SK-N-SH (cell line): Measurements from ENCODE around the gene TOR1AIP1.

ENCODE experiments used
- MXI1 ChIP-seq: IDR thresholded peaks from 2 replicates; pipeline ENCODE4 v1.6.1; 2012; ENCODE audit warnings: mild to moderate bottlenecking, low read depth, low read length, improper control_type of control experiment
- NFIC ChIP-seq: IDR thresholded peaks from 2 replicates; pipeline ENCODE4 v1.4.0; 2012; ENCODE audit warnings: borderline replicate concordance
- POLR2AphosphoS5 ChIP-seq: IDR thresholded peaks from 2 replicates; pipeline ENCODE4 v1.6.1; 2012; ENCODE audit warnings: low read depth, low read length
- RAD21 ChIP-seq: IDR thresholded peaks from 2 replicates; pipeline ENCODE4 v1.6.1; 2012; ENCODE audit warnings: mild to moderate bottlenecking, low read length
- RCOR1 ChIP-seq: fragments of 150-350 bp; IDR thresholded peaks from 2 replicates; pipeline ENCODE4 v1.6.1; 2017; ENCODE audit warnings: antibody characterized with exemption, low read length
- RFX5 ChIP-seq: IDR thresholded peaks from 2 replicates; pipeline ENCODE4 v1.6.1; 2012; ENCODE audit warnings: mild to moderate bottlenecking, improper control_type of control experiment, low read length
- TEAD4 ChIP-seq: IDR thresholded peaks from 2 replicates; pipeline ENCODE4 v1.4.0; 2012; ENCODE audit warnings: mild to moderate bottlenecking, borderline replicate concordance; ENCODE audit not compliant: insufficient read depth
- TF ChIP-seq, protein P1 (sequence below): fragments of 200-600 bp; sonication (generic); IDR thresholded peaks from 2 replicates; pipeline ENCODE4 v1.6.1; 2017; ENCODE audit warnings: antibody characterized with exemption, mild to moderate bottlenecking, moderate library complexity
- TF ChIP-seq, protein P2 (sequence below): IDR thresholded peaks from 2 replicates; pipeline ENCODE4 v1.6.1; 2012; ENCODE audit warnings: mild to moderate bottlenecking, low read depth, low read length, moderate library complexity

DNA sequence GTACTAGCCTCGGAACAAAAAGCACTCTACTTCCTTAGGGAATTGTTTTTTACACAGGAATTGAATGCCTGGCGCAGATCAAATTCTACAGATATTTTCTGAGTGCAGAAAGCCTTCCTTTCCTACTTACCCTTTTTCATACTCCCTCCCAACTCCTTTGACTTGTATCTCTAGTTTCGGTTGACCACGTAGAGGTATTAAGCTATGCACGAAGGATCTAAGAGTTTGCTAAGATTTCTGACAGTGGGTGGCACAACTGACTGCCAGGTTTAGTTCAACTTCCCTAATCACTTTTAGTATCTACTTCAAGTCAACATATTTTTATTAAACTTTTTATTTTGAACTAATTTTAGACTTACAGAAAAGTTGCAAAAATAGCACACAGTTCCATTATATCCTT lies 9.5 kb upstream of the TOR1AIP1 start:
- TF ChIP-seq, protein P1, sequence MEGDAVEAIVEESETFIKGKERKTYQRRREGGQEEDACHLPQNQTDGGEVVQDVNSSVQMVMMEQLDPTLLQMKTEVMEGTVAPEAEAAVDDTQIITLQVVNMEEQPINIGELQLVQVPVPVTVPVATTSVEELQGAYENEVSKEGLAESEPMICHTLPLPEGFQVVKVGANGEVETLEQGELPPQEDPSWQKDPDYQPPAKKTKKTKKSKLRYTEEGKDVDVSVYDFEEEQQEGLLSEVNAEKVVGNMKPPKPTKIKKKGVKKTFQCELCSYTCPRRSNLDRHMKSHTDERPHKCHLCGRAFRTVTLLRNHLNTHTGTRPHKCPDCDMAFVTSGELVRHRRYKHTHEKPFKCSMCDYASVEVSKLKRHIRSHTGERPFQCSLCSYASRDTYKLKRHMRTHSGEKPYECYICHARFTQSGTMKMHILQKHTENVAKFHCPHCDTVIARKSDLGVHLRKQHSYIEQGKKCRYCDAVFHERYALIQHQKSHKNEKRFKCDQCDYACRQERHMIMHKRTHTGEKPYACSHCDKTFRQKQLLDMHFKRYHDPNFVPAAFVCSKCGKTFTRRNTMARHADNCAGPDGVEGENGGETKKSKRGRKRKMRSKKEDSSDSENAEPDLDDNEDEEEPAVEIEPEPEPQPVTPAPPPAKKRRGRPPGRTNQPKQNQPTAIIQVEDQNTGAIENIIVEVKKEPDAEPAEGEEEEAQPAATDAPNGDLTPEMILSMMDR: no peak
- TF ChIP-seq, protein P2, sequence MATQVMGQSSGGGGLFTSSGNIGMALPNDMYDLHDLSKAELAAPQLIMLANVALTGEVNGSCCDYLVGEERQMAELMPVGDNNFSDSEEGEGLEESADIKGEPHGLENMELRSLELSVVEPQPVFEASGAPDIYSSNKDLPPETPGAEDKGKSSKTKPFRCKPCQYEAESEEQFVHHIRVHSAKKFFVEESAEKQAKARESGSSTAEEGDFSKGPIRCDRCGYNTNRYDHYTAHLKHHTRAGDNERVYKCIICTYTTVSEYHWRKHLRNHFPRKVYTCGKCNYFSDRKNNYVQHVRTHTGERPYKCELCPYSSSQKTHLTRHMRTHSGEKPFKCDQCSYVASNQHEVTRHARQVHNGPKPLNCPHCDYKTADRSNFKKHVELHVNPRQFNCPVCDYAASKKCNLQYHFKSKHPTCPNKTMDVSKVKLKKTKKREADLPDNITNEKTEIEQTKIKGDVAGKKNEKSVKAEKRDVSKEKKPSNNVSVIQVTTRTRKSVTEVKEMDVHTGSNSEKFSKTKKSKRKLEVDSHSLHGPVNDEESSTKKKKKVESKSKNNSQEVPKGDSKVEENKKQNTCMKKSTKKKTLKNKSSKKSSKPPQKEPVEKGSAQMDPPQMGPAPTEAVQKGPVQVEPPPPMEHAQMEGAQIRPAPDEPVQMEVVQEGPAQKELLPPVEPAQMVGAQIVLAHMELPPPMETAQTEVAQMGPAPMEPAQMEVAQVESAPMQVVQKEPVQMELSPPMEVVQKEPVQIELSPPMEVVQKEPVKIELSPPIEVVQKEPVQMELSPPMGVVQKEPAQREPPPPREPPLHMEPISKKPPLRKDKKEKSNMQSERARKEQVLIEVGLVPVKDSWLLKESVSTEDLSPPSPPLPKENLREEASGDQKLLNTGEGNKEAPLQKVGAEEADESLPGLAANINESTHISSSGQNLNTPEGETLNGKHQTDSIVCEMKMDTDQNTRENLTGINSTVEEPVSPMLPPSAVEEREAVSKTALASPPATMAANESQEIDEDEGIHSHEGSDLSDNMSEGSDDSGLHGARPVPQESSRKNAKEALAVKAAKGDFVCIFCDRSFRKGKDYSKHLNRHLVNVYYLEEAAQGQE: no peak
- TF ChIP-seq NFIC: no peak
- no peak for TF ChIP-seq POLR2AphosphoS5
- no peak for TF ChIP-seq RFX5
- TF ChIP-seq RCOR1: no peak
- TF ChIP-seq MXI1: no peak
- no peak for TF ChIP-seq RAD21
- TF ChIP-seq TEAD4: no peak
